Spleen (tissue), 11 donors: ENCODE results near the gene RIPK4. TPM values are rescaled to one million over a fixed set of nuclear protein-coding genes. Genes with fewer than 3 reads are reported as not detected.

Experiments
- DNase-seq: peaks from one replicate; pipeline ENCODE4 v3.0.0-alpha.2; 2020
- H3K27ac ChIP-seq, 8 donors: fragments of 200-600 bp; sonication (generic) in 7 of 8; 1 replicate in 4 of 8; 2 replicates in 4 of 8; pipeline versions ENCODE4 v1.5.0 to v1.8.0; 2016 to 2021; ENCODE audit warnings: inconsistent platforms in 4 of 8, mild to moderate bottlenecking in 4 of 8, moderate library complexity in 1 of 8
- H3K27me3 ChIP-seq, 7 donors: fragments of 200-600 bp; sonication (generic) in 6 of 7; replicated peaks in 1 of 7; 1 replicate in 4 of 7; 2 replicates in 3 of 7; pipeline versions ENCODE4 v1.5.0 to v1.8.0; 2016 to 2021; ENCODE audit warnings: inconsistent platforms in 3 of 7, mild to moderate bottlenecking in 1 of 7
- H3K36me3 ChIP-seq, 6 donors: fragments of 200-600 bp; sonication (generic) in 5 of 6; 1 replicate in 4 of 6; 2 replicates in 2 of 6; pipeline versions ENCODE4 v1.5.0 to v1.8.0; 2016 to 2021; ENCODE audit warnings: inconsistent platforms in 2 of 6
- H3K4me1 ChIP-seq, 6 donors: fragments of 200-600 bp; sonication (generic) in 5 of 6; 1 replicate in 3 of 6; 2 replicates in 3 of 6; pipeline versions ENCODE4 v1.5.0 to v1.8.0; 2016 to 2021; ENCODE audit warnings: inconsistent platforms in 3 of 6
- H3K4me3 ChIP-seq, 8 donors: fragments of 200-600 bp; sonication (generic) in 7 of 8; 1 replicate in 4 of 8; 2 replicates in 4 of 8; pipeline versions ENCODE4 v1.5.0 to v1.8.0; 2016 to 2021; ENCODE audit warnings: inconsistent platforms in 4 of 8, mild to moderate bottlenecking in 4 of 8, moderate library complexity in 2 of 8
- H3K9me3 ChIP-seq, 8 donors: fragments of 200-600 bp; sonication (generic) in 7 of 8; 1 replicate in 4 of 8; 2 replicates in 4 of 8; pipeline versions ENCODE4 v1.5.0 to v1.8.0; 2016 to 2021; ENCODE audit warnings: inconsistent platforms in 4 of 8
- CTCF ChIP-seq, 11 experiments: fragments of 200-600 bp in 7 of 11; fragments of 450-650 bp in 4 of 11; sonication (generic) in 4 of 11; IDR thresholded peaks in 8 of 11; conservative IDR thresholded peaks in 3 of 11; 1 replicate in 7 of 11; 2 replicates in 4 of 11; pipeline versions ENCODE4 v1.4.0 to v1.8.0; 2016 to 2021; ENCODE audit warnings: antibody characterized with exemption in 11 of 11, inconsistent platforms in 4 of 11, mild to moderate bottlenecking in 1 of 11
- POLR2A ChIP-seq, 3 donors: fragments of 450-650 bp; IDR thresholded peaks; one replicate each; pipeline ENCODE4 v1.5.1; 2017; ENCODE audit warnings: antibody characterized with exemption in 3 of 3, mild to moderate bottlenecking in 1 of 3
- POLR2AphosphoS5 ChIP-seq, 3 donors: sonication (generic); formaldehyde crosslinking; IDR thresholded peaks; one replicate each; pipeline ENCODE4 v1.5.1; 2017; ENCODE audit warnings: antibody characterized with exemption in 3 of 3
- WGBS, 5 donors: extraction: QIAGEN DNeasy Blood & Tissue Kit in 3 of 5; methylation state at CpG; one replicate each; pipeline versions ENCODE4 v1.1.5 to v1.1.7; 2013 to 2018; 5-methylcytosine and 5-hydroxymethylcytosine counted together
- intact Hi-C: fragments of 100-400 bp; cut with DNase I; formaldehyde crosslinking; loops from one replicate; pipeline ENCODE4 v1.15.0; 2023; ENCODE audit warnings: low total_unique reads
- polyA plus RNA-seq, 3 donors: library from polyadenylated mRNA; stranded (reverse); fragments of 200-250 nt; gene quantifications; one replicate each; pipeline ENCODE4 v1.2.1, GENCODE V29; 2013
- total RNA-seq, 7 donors: library from RNA; depleted of rRNA in 3 of 7; stranded (reverse); fragments of >200 nt in 3 of 7; fragmentation: NEBNext Ultra II Directional in 4 of 7; extraction: Animal tissue kit (Norgen Biotek cat#: 25700) in 4 of 7; gene quantifications; one replicate each; pipeline versions ENCODE4 v1.1.0 to v1.2.1, GENCODE V29; 2016 to 2021
- donor health status: healthy with polysubstance abuse.
- donor health status: DM: no; HTN: no; CAD: no; lungs with moderate emphysema.
- donor health status: DM: no; HTN: no; CAD: no.
- donor health status: Bipolar disorder and iron deficiency.
- donor health status: healthy.
- donor health status: DM: no; HTN: no; CAD: no.
- donor health status: DM: yes; HTN: yes; CAD: no.

The RIPK4 gene
- total and polyA plus RNA-seq, 10 donors: 0.02 to 0.06 (median 0.06) TPM; not detected in 7

GRCh38 chr21:41755258-41755933 lies 11.5 kb downstream of the RIPK4 start:
- TF ChIP-seq POLR2AphosphoS5 (IDR thresholded peaks at IDR 0.05) (no peak), POLR2A (IDR thresholded peaks at IDR 0.05) (no peak), CTCF (IDR thresholded peaks at IDR 0.05 in 8 of 11, conservative IDR thresholded peaks at IDR 0.05 in 3 of 11) (no peak)
- 87 to 91% (median 90%) methylated on average over 16 to 23 of the region's 23 CpGs for WGBS, 5 donors
- no peak overlapping the region for H3K4me3 ChIP-seq
- no peak for DNase-seq
- peaks cover 0 to 3% (median 0%) of the 10 kb centered on the region in 6 donors for H3K4me1 ChIP-seq
- H3K27me3 ChIP-seq: peaks cover 0 to 24% (median 9%) of the 10 kb centered on the region in 7 donors
- H3K36me3 ChIP-seq: no peaks in the 10 kb centered on the region
- intact Hi-C loops: no loop called here
- no peak overlapping the region for H3K27ac ChIP-seq
- no peaks in the 10 kb centered on the region for H3K9me3 ChIP-seq

DNA sequence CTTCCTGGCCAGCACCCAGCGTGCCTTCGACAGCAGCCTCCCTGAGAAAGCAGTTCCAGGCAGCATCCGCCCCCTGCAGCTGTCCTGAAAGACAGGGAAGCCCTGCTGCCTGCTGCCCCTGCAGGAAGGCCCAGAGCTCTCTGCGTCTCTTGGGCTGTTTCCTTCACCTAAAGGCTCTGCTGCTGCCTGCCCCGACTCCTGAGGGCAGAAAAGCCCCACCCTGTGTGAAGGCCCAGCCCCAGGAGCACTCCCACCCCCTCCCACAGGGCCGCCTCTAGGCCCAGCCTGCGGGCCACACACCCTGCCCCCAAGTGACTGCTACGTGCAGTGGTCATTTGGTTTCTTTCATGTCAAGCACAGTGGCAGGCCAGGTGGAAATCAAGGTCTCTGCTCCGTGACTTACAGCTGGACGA lies 12.4 kb downstream of the RIPK4 start:
- 59 to 74% (median 67%) methylated on average over 7 to 10 of the region's 10 CpGs for WGBS, 5 donors
- TF ChIP-seq CTCF (IDR thresholded peaks at IDR 0.05 in 8 of 11, conservative IDR thresholded peaks at IDR 0.05 in 3 of 11): no peak
- no peak for TF ChIP-seq POLR2AphosphoS5 (IDR thresholded peaks at IDR 0.05)
- no peak for TF ChIP-seq POLR2A (IDR thresholded peaks at IDR 0.05)
- H3K4me3 ChIP-seq: no peak overlapping the region
- H3K9me3 ChIP-seq: no peaks in the 10 kb centered on the region
- H3K27me3 ChIP-seq: peaks cover 0 to 20% (median under 1%) of the 10 kb centered on the region in 7 donors
- no peak overlapping the region for H3K27ac ChIP-seq
- intact Hi-C loops: no loop called here
- DNase-seq: no peak
- no peaks in the 10 kb centered on the region for H3K36me3 ChIP-seq
- no peaks in the 10 kb centered on the region for H3K4me1 ChIP-seq

- H3K27ac ChIP-seq: no peak overlapping the region
- H3K4me3 ChIP-seq: no peak overlapping the region
- H3K9me3 ChIP-seq: no peaks in the 10 kb centered on the region
- peaks cover 0 to 16% (median 0%) of the 10 kb centered on the region in 7 donors for H3K27me3 ChIP-seq
- intact Hi-C loops: no loop called here
- no peak for TF ChIP-seq POLR2AphosphoS5 (IDR thresholded peaks at IDR 0.05)
- TF ChIP-seq CTCF (IDR thresholded peaks at IDR 0.05 in 8 of 11, conservative IDR thresholded peaks at IDR 0.05 in 3 of 11): no peak
- TF ChIP-seq POLR2A (IDR thresholded peaks at IDR 0.05): no peak
- 71 to 83% (median 77%) methylated on average over 16 of the region's 16 CpGs for WGBS, 5 donors
- no peaks in the 10 kb centered on the region for H3K4me1 ChIP-seq
- H3K36me3 ChIP-seq: no peaks in the 10 kb centered on the region
- no peak for DNase-seq
Observed at GRCh38 chr21:41753006-41753898, 13.6 kb downstream of the RIPK4 start.

DNA sequence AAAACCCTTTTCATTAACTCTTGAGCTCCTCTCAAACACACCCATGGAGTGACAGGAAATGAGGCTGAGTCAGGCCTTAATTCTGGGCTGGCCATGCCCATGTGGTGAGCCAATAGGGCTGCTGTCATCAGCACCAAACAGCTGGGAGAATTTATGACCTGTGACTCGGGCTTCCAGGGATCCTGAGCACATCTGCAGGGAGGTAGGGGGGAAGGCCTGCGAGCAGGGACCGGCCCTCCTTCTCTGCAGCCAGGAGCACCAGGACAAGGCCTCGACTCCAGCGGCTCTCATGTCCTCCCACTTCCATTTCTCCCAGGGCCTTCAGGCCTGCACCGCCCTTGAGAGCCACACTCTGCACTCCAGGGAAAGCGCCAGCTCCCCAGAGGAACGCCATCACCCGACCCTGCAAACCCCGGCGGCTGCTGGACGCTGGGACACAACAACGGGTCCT lies 14.6 kb downstream of the RIPK4 start:
- intact Hi-C loops: no loop called here
- no peak overlapping the region for H3K4me3 ChIP-seq
- WGBS, 5 donors: 71 to 88% (median 75%) methylated on average over 12 to 13 of the region's 13 CpGs
- TF ChIP-seq POLR2AphosphoS5 (IDR thresholded peaks at IDR 0.05) (no peak), CTCF (IDR thresholded peaks at IDR 0.05 in 8 of 11, conservative IDR thresholded peaks at IDR 0.05 in 3 of 11) (no peak), POLR2A (IDR thresholded peaks at IDR 0.05) (no peak)
- H3K36me3 ChIP-seq: no peaks in the 10 kb centered on the region
- H3K27ac ChIP-seq: no peak overlapping the region
- DNase-seq: no peak
- H3K9me3 ChIP-seq: no peaks in the 10 kb centered on the region
- H3K4me1 ChIP-seq: no peaks in the 10 kb centered on the region
- H3K27me3 ChIP-seq: peaks cover 0 to 14% (median 0%) of the 10 kb centered on the region in 7 donors
